AG04450 (cell line): Measurements from ENCODE around the gene BTD. TPM values are rescaled to one million over a fixed set of nuclear protein-coding genes. Genes with fewer than 3 reads are reported as not detected.

ENCODE experiments used
- CTCF ChIA-PET: fragments of 300-600, 350-600 bp; formaldehyde crosslinking; extraction: SDS; loops from one replicate; lab custom pipeline; 2022; ENCODE audit warnings: antibody characterized with exemption, inconsistent platforms; lab: Charles Lee
- POLR2A ChIA-PET: fragments of 350-600 bp; formaldehyde crosslinking; extraction: SDS; loops from one replicate; lab custom pipeline; 2021; ENCODE audit warnings: antibody characterized with exemption, inconsistent platforms; lab: Yijun Ruan, JAX
- DNase-seq: peaks from one replicate; pipeline ENCODE4 v3.0.0-alpha.2; 2011; ENCODE audit warnings: low read depth, low spot score
- H3K27ac ChIP-seq: one replicate; pipeline ENCODE4 v1.5.1; 2012; ENCODE audit warnings: low read depth, low read length, control low read depth
- H3K27me3 ChIP-seq: one replicate; pipeline ENCODE4 v1.6.0; 2012; ENCODE audit warnings: low read length; ENCODE audit not compliant: control insufficient read depth, insufficient read depth
- H3K4me3 ChIP-seq: 2 replicates; pipeline ENCODE4 v1.5.1; 2011; ENCODE audit warnings: mild to moderate bottlenecking, low read depth, low read length, control low read depth
- H3K9me3 ChIP-seq: 2 replicates; pipeline ENCODE4 v1.5.1; 2012; ENCODE audit warnings: low read length; ENCODE audit not compliant: control insufficient read depth, insufficient read depth
- CTCF ChIP-seq: IDR thresholded peaks from 2 replicates; pipeline ENCODE4 v1.5.1; 2011; ENCODE audit warnings: low read depth, low read length, control low read depth, inconsistent platforms
- polyA plus RNA-seq: library from polyadenylated mRNA; depleted of rRNA; stranded (reverse); fragments of >200 nt; gene quantifications from 2 replicates; pipeline ENCODE4 v1.2.3, GENCODE V29; 2011

The BTD gene
- polyA plus RNA-seq, 1 experiment: 22.2 TPM

- Histone ChIP-seq H3K9me3 (no peaks in the 10 kb centered on the region), H3K27me3 (no peaks in the 10 kb centered on the region), H3K4me3 (no peak overlapping the region), H3K27ac (no peak overlapping the region)
- POLR2A ChIA-PET: no interaction called here
- no peak for DNase-seq
- TF ChIP-seq CTCF: no peak
- CTCF ChIA-PET: interaction anchor here (0.7 kb wide), 1 partner anchor 14 kb away, joined by 3 read pairs; no protein-coding TSS in a partner anchor
These were observed 16.3 kb upstream of the BTD start for GRCh38 chr3:15585111-15585845.

- DNase-seq: no peak
- Histone ChIP-seq H3K27me3 (no peaks in the 10 kb centered on the region), H3K27ac (no peak overlapping the region), H3K9me3 (no peaks in the 10 kb centered on the region), H3K4me3 (no peak overlapping the region)
- ChIA-PET POLR2A (no interaction called here), CTCF (no interaction called here)
- no peak for TF ChIP-seq CTCF
These were observed 10.3 kb upstream of the BTD start for GRCh38 chr3:15591242-15591641.

- Histone ChIP-seq H3K27ac (no peak overlapping the region), H3K9me3 (no peaks in the 10 kb centered on the region), H3K27me3 (no peaks in the 10 kb centered on the region), H3K4me3 (no peak overlapping the region)
- DNase-seq: no peak
- POLR2A ChIA-PET: no interaction called here
- TF ChIP-seq CTCF: no peak
- CTCF ChIA-PET: no interaction called here
These were observed 9.6 kb upstream of the BTD start for GRCh38 chr3:15591928-15592327.

- H3K27ac ChIP-seq: no peak overlapping the region
- no peaks in the 10 kb centered on the region for H3K27me3 ChIP-seq
- no peak for TF ChIP-seq CTCF
- POLR2A ChIA-PET: no interaction called here
- H3K9me3 ChIP-seq: no peaks in the 10 kb centered on the region
- CTCF ChIA-PET: no interaction called here
- no peak for DNase-seq
- H3K4me3 ChIP-seq: no peak overlapping the region
These were observed 8.6 kb upstream of the BTD start for GRCh38 chr3:15592968-15593367.

GRCh38 chr3:15595955-15596354 is 5.6 kb upstream of the BTD start:
- TF ChIP-seq CTCF: no peak
- no peak for DNase-seq
- POLR2A ChIA-PET: no interaction called here
- Histone ChIP-seq H3K27me3 (no peaks in the 10 kb centered on the region), H3K4me3 (no peak overlapping the region), H3K27ac (no peak overlapping the region), H3K9me3 (no peaks in the 10 kb centered on the region)
- CTCF ChIA-PET: no interaction called here
